ENCODE data around the gene ULK2. TPM values are rescaled to one million over a fixed set of nuclear protein-coding genes. Genes with fewer than 3 reads are reported as not detected.

ULK2 gene
- total RNA-seq, 1 experiment from 2014 or later, result 22.8 TPM

DNA sequence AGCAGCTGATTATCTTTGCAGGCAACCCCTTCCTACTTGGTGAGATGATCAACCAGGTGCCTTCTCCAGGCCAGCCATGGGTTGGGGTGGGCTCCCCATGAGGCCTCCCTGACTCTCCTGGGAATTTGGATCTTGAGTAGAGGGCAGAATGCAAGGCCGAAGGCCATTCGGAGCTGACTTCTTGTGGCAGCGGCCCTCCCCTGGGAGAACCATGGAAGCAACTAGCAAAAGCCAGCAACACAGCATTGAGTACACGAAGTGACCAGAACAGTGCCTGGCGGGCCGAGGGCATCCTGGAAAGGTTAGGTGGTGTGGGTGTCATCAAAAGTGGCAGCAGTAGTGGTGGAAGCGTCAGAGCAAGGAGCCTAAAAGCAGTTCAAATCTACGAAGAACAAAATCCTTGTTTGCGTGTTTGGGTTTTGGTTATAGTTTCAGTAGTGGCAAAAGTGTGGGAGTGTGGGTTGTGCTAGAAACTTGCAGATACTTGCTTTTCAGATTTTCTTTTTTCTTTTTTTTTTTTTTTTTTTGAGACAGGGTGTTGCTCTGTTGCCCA, 117.6 kb downstream of the ULK2 start:
- intact Hi-C loops (cut with micrococcal nuclease; ENCODE audit: unreplicated experiment), result no loop called here
- ChIA-PET CTCF (no interaction called here), POLR2A (no interaction called here)
- no peak overlapping the region for H3K4me3 ChIP-seq (ENCODE audit: low read depth in 2 of 2, low read length in 2 of 2)
- TF ChIP-seq, protein P1, sequence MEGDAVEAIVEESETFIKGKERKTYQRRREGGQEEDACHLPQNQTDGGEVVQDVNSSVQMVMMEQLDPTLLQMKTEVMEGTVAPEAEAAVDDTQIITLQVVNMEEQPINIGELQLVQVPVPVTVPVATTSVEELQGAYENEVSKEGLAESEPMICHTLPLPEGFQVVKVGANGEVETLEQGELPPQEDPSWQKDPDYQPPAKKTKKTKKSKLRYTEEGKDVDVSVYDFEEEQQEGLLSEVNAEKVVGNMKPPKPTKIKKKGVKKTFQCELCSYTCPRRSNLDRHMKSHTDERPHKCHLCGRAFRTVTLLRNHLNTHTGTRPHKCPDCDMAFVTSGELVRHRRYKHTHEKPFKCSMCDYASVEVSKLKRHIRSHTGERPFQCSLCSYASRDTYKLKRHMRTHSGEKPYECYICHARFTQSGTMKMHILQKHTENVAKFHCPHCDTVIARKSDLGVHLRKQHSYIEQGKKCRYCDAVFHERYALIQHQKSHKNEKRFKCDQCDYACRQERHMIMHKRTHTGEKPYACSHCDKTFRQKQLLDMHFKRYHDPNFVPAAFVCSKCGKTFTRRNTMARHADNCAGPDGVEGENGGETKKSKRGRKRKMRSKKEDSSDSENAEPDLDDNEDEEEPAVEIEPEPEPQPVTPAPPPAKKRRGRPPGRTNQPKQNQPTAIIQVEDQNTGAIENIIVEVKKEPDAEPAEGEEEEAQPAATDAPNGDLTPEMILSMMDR (IDR thresholded peaks at IDR 0.05), result no peak
- TF ChIP-seq POLR2AphosphoS5 (IDR thresholded peaks at IDR 0.05; ENCODE audit: low read depth, low read length) (no peak), SIN3A (IDR thresholded peaks at IDR 0.05; ENCODE audit: borderline replicate concordance, insufficient read depth, low read depth, low read length) (no peak), TCF7L2 (IDR thresholded peaks at IDR 0.05; ENCODE audit: low read depth, low read length) (no peak)
- TF ChIP-seq, protein P2, sequence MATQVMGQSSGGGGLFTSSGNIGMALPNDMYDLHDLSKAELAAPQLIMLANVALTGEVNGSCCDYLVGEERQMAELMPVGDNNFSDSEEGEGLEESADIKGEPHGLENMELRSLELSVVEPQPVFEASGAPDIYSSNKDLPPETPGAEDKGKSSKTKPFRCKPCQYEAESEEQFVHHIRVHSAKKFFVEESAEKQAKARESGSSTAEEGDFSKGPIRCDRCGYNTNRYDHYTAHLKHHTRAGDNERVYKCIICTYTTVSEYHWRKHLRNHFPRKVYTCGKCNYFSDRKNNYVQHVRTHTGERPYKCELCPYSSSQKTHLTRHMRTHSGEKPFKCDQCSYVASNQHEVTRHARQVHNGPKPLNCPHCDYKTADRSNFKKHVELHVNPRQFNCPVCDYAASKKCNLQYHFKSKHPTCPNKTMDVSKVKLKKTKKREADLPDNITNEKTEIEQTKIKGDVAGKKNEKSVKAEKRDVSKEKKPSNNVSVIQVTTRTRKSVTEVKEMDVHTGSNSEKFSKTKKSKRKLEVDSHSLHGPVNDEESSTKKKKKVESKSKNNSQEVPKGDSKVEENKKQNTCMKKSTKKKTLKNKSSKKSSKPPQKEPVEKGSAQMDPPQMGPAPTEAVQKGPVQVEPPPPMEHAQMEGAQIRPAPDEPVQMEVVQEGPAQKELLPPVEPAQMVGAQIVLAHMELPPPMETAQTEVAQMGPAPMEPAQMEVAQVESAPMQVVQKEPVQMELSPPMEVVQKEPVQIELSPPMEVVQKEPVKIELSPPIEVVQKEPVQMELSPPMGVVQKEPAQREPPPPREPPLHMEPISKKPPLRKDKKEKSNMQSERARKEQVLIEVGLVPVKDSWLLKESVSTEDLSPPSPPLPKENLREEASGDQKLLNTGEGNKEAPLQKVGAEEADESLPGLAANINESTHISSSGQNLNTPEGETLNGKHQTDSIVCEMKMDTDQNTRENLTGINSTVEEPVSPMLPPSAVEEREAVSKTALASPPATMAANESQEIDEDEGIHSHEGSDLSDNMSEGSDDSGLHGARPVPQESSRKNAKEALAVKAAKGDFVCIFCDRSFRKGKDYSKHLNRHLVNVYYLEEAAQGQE (IDR thresholded peaks at IDR 0.05; ENCODE audit: insufficient read depth in 1 of 2, low read depth in 2 of 2, low read length in 1 of 2), result no peak
- no peak for DNase-seq (ENCODE audit: low read depth, low spot score)
- BruUV-seq (replicated peaks), result no TSS peak
- in situ Hi-C loops (cut with HindIII; ENCODE audit: low pct_unique_long_range_greater_than_20kb, low sequenced_read_pairs), result no loop called here
- no peak for ATAC-seq
- H3K27ac ChIP-seq (ENCODE audit: low read length), result no peak overlapping the region
- peaks cover 13% of the 10 kb centered on the region for H3K4me1 ChIP-seq (ENCODE audit: control insufficient read depth, insufficient read depth, low read length)
- no peaks in the 10 kb centered on the region for H3K27me3 ChIP-seq (ENCODE audit: control insufficient read depth, insufficient read depth, low read length)
- H3K36me3 ChIP-seq (ENCODE audit: control insufficient read depth, insufficient read depth, low read length), result no peaks in the 10 kb centered on the region
- no peaks in the 10 kb centered on the region for H3K9me3 ChIP-seq (ENCODE audit: control insufficient read depth, insufficient read depth, low read depth, low read length)

DNA sequence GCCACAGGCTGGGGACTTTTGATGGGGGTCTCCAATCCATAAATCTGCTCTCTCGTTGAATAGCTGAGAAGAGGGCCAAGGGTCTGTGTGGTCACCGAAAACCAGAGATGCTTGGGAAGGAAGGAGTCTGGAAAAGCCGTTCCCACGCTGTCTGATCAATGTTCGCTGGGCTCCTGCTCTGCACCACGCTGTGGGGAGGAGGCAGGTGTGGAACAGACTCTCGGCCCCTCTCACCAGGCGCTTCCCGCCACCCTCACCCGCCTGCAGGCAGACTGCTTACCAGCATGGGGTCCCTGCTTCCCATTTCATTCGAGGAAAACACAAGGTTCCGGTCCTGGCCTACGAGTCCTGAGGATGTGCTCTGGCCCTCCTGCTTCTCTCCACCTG, 118.9 kb downstream of the ULK2 start:
- no peak for ATAC-seq
- in situ Hi-C loops (cut with HindIII; ENCODE audit: low pct_unique_long_range_greater_than_20kb, low sequenced_read_pairs) (no loop called here), intact Hi-C loops (cut with micrococcal nuclease; ENCODE audit: unreplicated experiment) (no loop called here)
- Histone ChIP-seq H3K27me3 (ENCODE audit: control insufficient read depth, insufficient read depth, low read length) (no peaks in the 10 kb centered on the region), H3K4me3 (ENCODE audit: low read depth in 2 of 2, low read length in 2 of 2) (no peak overlapping the region), H3K9me3 (ENCODE audit: control insufficient read depth, insufficient read depth, low read depth, low read length) (no peaks in the 10 kb centered on the region), H3K4me1 (ENCODE audit: control insufficient read depth, insufficient read depth, low read length) (peaks cover 12% of the 10 kb centered on the region), H3K27ac (ENCODE audit: low read length) (no peak overlapping the region), H3K36me3 (ENCODE audit: control insufficient read depth, insufficient read depth, low read length) (no peaks in the 10 kb centered on the region)
- no TSS peak for BruUV-seq (replicated peaks)
- TF ChIP-seq TCF7L2 (IDR thresholded peaks at IDR 0.05; ENCODE audit: low read depth, low read length), result no peak
- TF ChIP-seq, protein P2 (IDR thresholded peaks at IDR 0.05; ENCODE audit: insufficient read depth in 1 of 2, low read depth in 2 of 2, low read length in 1 of 2), result no peak
- TF ChIP-seq SIN3A (IDR thresholded peaks at IDR 0.05; ENCODE audit: borderline replicate concordance, insufficient read depth, low read depth, low read length), result no peak
- TF ChIP-seq, protein P1 (IDR thresholded peaks at IDR 0.05), result no peak
- no peak for TF ChIP-seq POLR2AphosphoS5 (IDR thresholded peaks at IDR 0.05; ENCODE audit: low read depth, low read length)
- ChIA-PET POLR2A (no interaction called here), CTCF (interaction anchor here (0.6 kb wide), 1 partner anchor 778 kb away, joined by 5 read pairs; no protein-coding TSS in a partner anchor)
- DNase-seq (ENCODE audit: low read depth, low spot score), result no peak

Data from Panc1 (cell line).